Stomach (tissue), 9 donors: ENCODE data around the gene ORM1. TPM values are rescaled to one million over a fixed set of nuclear protein-coding genes. Genes with fewer than 3 reads are reported as not detected.

ENCODE experiments used
- DNase-seq, 2 donors: peaks; one replicate each; pipeline versions ENCODE4 v3.0.0 to v3.0.0-alpha.2; 2013 to 2019
- H3K27ac ChIP-seq, 5 donors: fragments of 200-600 bp in 4 of 5; sonication (generic) in 4 of 5; one replicate each; pipeline ENCODE4 v1.5.1; 2013 to 2019; ENCODE audit warnings: mild to moderate bottlenecking in 1 of 5, moderate library complexity in 1 of 5
- H3K27me3 ChIP-seq, 3 donors: fragments of 200-600 bp; sonication (generic); one replicate each; pipeline ENCODE4 v1.5.1; 2017 to 2019; ENCODE audit warnings: mixed run types in 1 of 3
- H3K36me3 ChIP-seq, 4 donors: fragments of 200-600 bp; sonication (generic); 1 replicate in 3 of 4; 2 replicates in 1 of 4; pipeline ENCODE4 v1.5.1; 2016 to 2019
- H3K4me1 ChIP-seq, 4 donors: fragments of 200-600 bp; sonication (generic); one replicate each; pipeline ENCODE4 v1.5.1; 2016 to 2019
- H3K4me3 ChIP-seq, 4 donors: fragments of 200-600 bp; sonication (generic) in 3 of 4; one replicate each; pipeline ENCODE4 v1.5.1; 2016 to 2019; ENCODE audit warnings: mild to moderate bottlenecking in 1 of 4
- H3K9me3 ChIP-seq, 4 donors: fragments of 200-600 bp; sonication (generic); one replicate each; pipeline ENCODE4 v1.5.1; 2016 to 2019
- CTCF ChIP-seq, 7 experiments: fragments of 450-650 bp in 4 of 7; fragments of 200-600 bp in 3 of 7; sonication (generic) in 3 of 7; IDR thresholded peaks; one replicate each; pipeline ENCODE4 v1.5.1; 2016 to 2019; ENCODE audit warnings: antibody characterized with exemption in 7 of 7, control low read depth in 2 of 7, mild to moderate bottlenecking in 1 of 7
- EP300 ChIP-seq: sonication (generic); formaldehyde crosslinking; IDR thresholded peaks from one replicate; pipeline ENCODE4 v1.6.1; 2017; ENCODE audit warnings: antibody characterized with exemption
- POLR2A ChIP-seq, 4 donors: fragments of 450-650 bp; IDR thresholded peaks; one replicate each; pipeline ENCODE4 v1.6.1; 2016; ENCODE audit warnings: antibody characterized with exemption in 4 of 4, control low read depth in 2 of 4, mild to moderate bottlenecking in 1 of 4, moderate library complexity in 1 of 4
- POLR2AphosphoS5 ChIP-seq, 3 donors: sonication (generic); formaldehyde crosslinking; IDR thresholded peaks; one replicate each; pipeline ENCODE4 v1.6.1; 2016; ENCODE audit warnings: antibody characterized with exemption in 3 of 3
- WGBS, 5 donors: extraction: QIAGEN DNeasy Blood & Tissue Kit in 3 of 5; methylation state at CpG; one replicate each; pipeline versions ENCODE4 v1.1.5 to v1.1.7; 2013 to 2018; 5-methylcytosine and 5-hydroxymethylcytosine counted together
- intact Hi-C: fragments of 100-400 bp; cut with DNase I; formaldehyde crosslinking; loops from one replicate; pipeline ENCODE4 v1.15.1; 2023; ENCODE audit warnings: low total_unique reads
- polyA plus RNA-seq, 3 donors: library from polyadenylated mRNA; stranded (reverse); fragments of 200-250 nt; gene quantifications; one replicate each; pipeline ENCODE4 v1.2.3, GENCODE V29; 2013
- total RNA-seq, 5 donors: library from RNA; depleted of rRNA; stranded (reverse); fragments of >200 nt; gene quantifications; one replicate each; pipeline versions ENCODE4 v1.1.0 to v1.2.3, GENCODE V29; 2014 to 2016
- donor health status: healthy with polysubstance abuse.
- donor health status: Bipolar disorder and iron deficiency.
- donor health status: healthy.

ORM1 gene
- total and polyA plus RNA-seq, 8 donors, result 1.6 to 14.8 (median 2.9) TPM; not detected in 3

GRCh38 chr9:114348906-114349482 lies 26.1 kb downstream of the ORM1 start:
- H3K27me3 ChIP-seq, result no peaks in the 10 kb centered on the region
- 24 to 56% (median 39%) methylated on average over 6 to 9 of the region's 9 CpGs for WGBS, 5 donors
- H3K36me3 ChIP-seq, result peaks cover 53 to 100% (median 100%) of the 10 kb centered on the region in 4 donors
- no peaks in the 10 kb centered on the region for H3K9me3 ChIP-seq
- DNase-seq, result peak in 1 of 2 donors; percentile 84
- intact Hi-C loops, result no loop called here
- peaks cover 0 to 22% (median 11%) of the 10 kb centered on the region in 4 donors for H3K4me1 ChIP-seq
- peak overlapping the region in 3 of 5 donors; percentile 50 to 65 (median 63) for H3K27ac ChIP-seq
- TF ChIP-seq EP300, result no peak
- TF ChIP-seq POLR2A (IDR thresholded peaks at IDR 0.05), result no peak
- peak in 1 of 3 donors; percentile 58 for TF ChIP-seq POLR2AphosphoS5 (IDR thresholded peaks at IDR 0.05)
- no peak for TF ChIP-seq CTCF (IDR thresholded peaks at IDR 0.05)
- no peak overlapping the region for H3K4me3 ChIP-seq

- intact Hi-C loops, result no loop called here
- H3K27ac ChIP-seq, result peak overlapping the region in 4 of 5 donors; percentile 1 to 65 (median 56)
- no peak for DNase-seq
Observed at GRCh38 chr9:114349713-114350480, 27.0 kb downstream of the ORM1 start.

GRCh38 chr9:114350636-114351401 lies 27.9 kb downstream of the ORM1 start:
- 90 to 95% (median 93%) methylated on average over 16 of the region's 16 CpGs for WGBS, 5 donors
- no peak for TF ChIP-seq EP300
- no peak for TF ChIP-seq POLR2A (IDR thresholded peaks at IDR 0.05)
- TF ChIP-seq CTCF (IDR thresholded peaks at IDR 0.05), result no peak
- no peak for TF ChIP-seq POLR2AphosphoS5 (IDR thresholded peaks at IDR 0.05)
- peaks cover 0 to 22% (median 11%) of the 10 kb centered on the region in 4 donors for H3K4me1 ChIP-seq
- H3K27ac ChIP-seq, result no peak overlapping the region
- DNase-seq, result no peak
- H3K27me3 ChIP-seq, result no peaks in the 10 kb centered on the region
- no peak overlapping the region for H3K4me3 ChIP-seq
- no peaks in the 10 kb centered on the region for H3K9me3 ChIP-seq
- intact Hi-C loops, result no loop called here
- H3K36me3 ChIP-seq, result peaks cover 53 to 100% (median 100%) of the 10 kb centered on the region in 4 donors

More at GRCh38 chr9:114349713-114350480, 27.0 kb downstream of the ORM1 start:
- WGBS, 5 donors, result 82 to 91% (median 87%) methylated on average over 10 of the region's 10 CpGs
- Histone ChIP-seq H3K9me3 (no peaks in the 10 kb centered on the region), H3K4me3 (no peak overlapping the region), H3K36me3 (peaks cover 53 to 100% (median 100%) of the 10 kb centered on the region in 4 donors), H3K4me1 (peaks cover 0 to 22% (median 11%) of the 10 kb centered on the region in 4 donors), H3K27me3 (no peaks in the 10 kb centered on the region)
- TF ChIP-seq EP300 (no peak), CTCF (IDR thresholded peaks at IDR 0.05) (no peak), POLR2AphosphoS5 (IDR thresholded peaks at IDR 0.05) (no peak), POLR2A (IDR thresholded peaks at IDR 0.05) (no peak)

DNA sequence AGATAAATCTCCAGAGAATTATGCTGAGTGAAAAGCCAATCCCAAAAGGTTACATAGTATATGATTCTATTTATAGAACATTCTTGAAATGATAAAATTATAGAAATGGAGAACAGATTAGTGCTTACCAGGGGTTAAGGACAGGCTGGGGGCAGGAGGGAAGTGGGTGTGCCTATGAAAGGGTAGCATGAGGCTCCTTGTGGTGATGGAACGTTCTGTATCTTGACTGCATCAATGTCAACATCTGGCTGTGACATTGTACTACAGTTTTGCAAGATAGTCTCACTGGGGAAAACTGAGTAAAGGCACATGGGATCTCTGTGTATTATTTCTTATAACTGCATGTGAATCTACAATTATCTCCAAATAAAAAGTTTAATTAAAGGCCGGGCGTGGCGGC lies 29.0 kb downstream of the ORM1 start:
- WGBS, 5 donors, result 78 to 82% (median 79%) methylated on average over 4 of the region's 4 CpGs
- TF ChIP-seq CTCF (IDR thresholded peaks at IDR 0.05) (no peak), POLR2A (IDR thresholded peaks at IDR 0.05) (no peak), POLR2AphosphoS5 (IDR thresholded peaks at IDR 0.05) (no peak), EP300 (no peak)

More for the DNA sequence above, 29.0 kb downstream of the ORM1 start:
- Histone ChIP-seq H3K4me1 (peaks cover 0 to 22% (median 11%) of the 10 kb centered on the region in 4 donors), H3K27me3 (no peaks in the 10 kb centered on the region), H3K27ac (no peak overlapping the region), H3K36me3 (peaks cover 53 to 100% (median 100%) of the 10 kb centered on the region in 4 donors), H3K4me3 (no peak overlapping the region), H3K9me3 (no peaks in the 10 kb centered on the region)
- intact Hi-C loops, result no loop called here
- no peak for DNase-seq
